GM23338 (cell line): Measurements from ENCODE around the gene RHCG. TPM values are rescaled to one million over a fixed set of nuclear protein-coding genes. Genes with fewer than 3 reads are reported as not detected.

ENCODE experiments used
- ATAC-seq: fragments of 200-7000 bp; cut with Tn5 transposase; 3 replicates; pipeline ENCODE4 v1.9.1; 2020
- DNase-seq: peaks from one replicate; pipeline ENCODE4 v3.0.0-alpha.2; 2015; ENCODE audit warnings: low spot score
- H2AFZ ChIP-seq: fragments of 200-600 bp; sonication (generic); 2 replicates; pipeline ENCODE4 v1.8.0; 2016; ENCODE audit warnings: antibody characterized with exemption, mild to moderate bottlenecking, moderate library complexity
- H3F3A ChIP-seq: fragments of 200-600 bp; sonication (generic); replicated peaks from 2 replicates; pipeline ENCODE4 v1.8.0; 2017; ENCODE audit warnings: antibody characterized with exemption, mixed run types, low read depth
- H3K27ac ChIP-seq: fragments of 200-600 bp; sonication (generic); 2 replicates; pipeline ENCODE4 v1.6.1; 2016; ENCODE audit warnings: low read depth
- H3K27me3 ChIP-seq: fragments of 200-600 bp; sonication (generic); 2 replicates; pipeline ENCODE4 v1.8.0; 2016; ENCODE audit warnings: mild to moderate bottlenecking, mixed run types, moderate library complexity; ENCODE audit not compliant: insufficient read depth
- H3K36me3 ChIP-seq: fragments of 200-600 bp; sonication (generic); 2 replicates; pipeline ENCODE4 v1.8.0; 2016; ENCODE audit warnings: mild to moderate bottlenecking; ENCODE audit not compliant: insufficient read depth
- H3K4me1 ChIP-seq: fragments of 200-600 bp; sonication (generic); 2 replicates; pipeline ENCODE4 v1.8.0; 2016; ENCODE audit warnings: mild to moderate bottlenecking, moderate library complexity; ENCODE audit not compliant: insufficient read depth
- H3K4me2 ChIP-seq: fragments of 200-600 bp; sonication (generic); 2 replicates; pipeline ENCODE4 v1.7.1; 2017; ENCODE audit warnings: mixed run types
- H3K4me3 ChIP-seq: fragments of 200-600 bp; sonication (generic); 2 replicates; pipeline ENCODE4 v1.6.1; 2016; ENCODE audit warnings: mixed run types
- H3K79me2 ChIP-seq: fragments of 200-600 bp; sonication (generic); replicated peaks from 2 replicates; pipeline ENCODE4 v1.8.0; 2017; ENCODE audit warnings: mild to moderate bottlenecking; ENCODE audit not compliant: insufficient read depth
- H3K9me2 ChIP-seq: fragments of 200-600 bp; sonication (generic); 2 replicates; pipeline ENCODE4 v1.8.0; 2017; ENCODE audit not compliant: insufficient read depth
- H4K20me1 ChIP-seq: fragments of 200-600 bp; sonication (generic); replicated peaks from 2 replicates; pipeline ENCODE4 v1.8.0; 2017; ENCODE audit warnings: mild to moderate bottlenecking; ENCODE audit not compliant: insufficient read depth
- H3K27ac Mint-ChIP-seq: 2 replicates; pipeline ENCODE4 v1.8.0; 2020; ENCODE audit warnings: inconsistent platforms, mild to moderate bottlenecking, moderate library complexity, mixed read lengths
- H3K27me3 Mint-ChIP-seq: 3 replicates; pipeline ENCODE4 v1.8.0; 2022; ENCODE audit warnings: low read depth, mild to moderate bottlenecking, moderate library complexity, mixed read lengths, inconsistent platforms; ENCODE audit not compliant: insufficient read depth, poor library complexity
- H3K36me3 Mint-ChIP-seq: 3 replicates; pipeline ENCODE4 v1.8.0; 2021; ENCODE audit warnings: low read depth, mild to moderate bottlenecking, inconsistent platforms, moderate library complexity, mixed read lengths
- H3K4me1 Mint-ChIP-seq: 3 replicates; pipeline ENCODE4 v1.8.0; 2020; ENCODE audit warnings: mild to moderate bottlenecking, inconsistent platforms, mixed read lengths
- H3K4me3 Mint-ChIP-seq: 3 replicates; pipeline ENCODE4 v1.8.0; 2021; ENCODE audit warnings: moderate library complexity, mild to moderate bottlenecking, inconsistent platforms, mixed read lengths
- H3K9me3 Mint-ChIP-seq: 3 replicates; pipeline ENCODE4 v1.8.0; 2020; ENCODE audit warnings: moderate library complexity, mild to moderate bottlenecking, inconsistent platforms, mixed read lengths
- CREB1 ChIP-seq: fragments of 250-450 bp; sonication (Bioruptor Pico); IDR thresholded peaks from 2 replicates; pipeline ENCODE4 v1.5.0; 2020; ENCODE audit warnings: low read depth, mild to moderate bottlenecking, moderate library complexity
- EZH2 ChIP-seq: fragments of 200-600 bp; sonication (generic); IDR thresholded peaks from one replicate; pipeline ENCODE4 v1.8.0; 2017; ENCODE audit warnings: antibody characterized with exemption, mild to moderate bottlenecking, low read depth; ENCODE audit not compliant: unreplicated experiment
- EZH2phosphoT487 ChIP-seq: fragments of 200-600 bp; sonication (generic); IDR thresholded peaks from one replicate; pipeline ENCODE4 v1.8.1; 2018; ENCODE audit warnings: antibody characterized with exemption; ENCODE audit not compliant: unreplicated experiment
- JUNB ChIP-seq: IDR thresholded peaks from one replicate; pipeline ENCODE4 v1.6.1; 2016; ENCODE audit warnings: antibody characterized with exemption; ENCODE audit not compliant: unreplicated experiment
- NANOG ChIP-seq: IDR thresholded peaks from 2 replicates; pipeline ENCODE4 v1.6.1; 2016; ENCODE audit warnings: antibody characterized with exemption, borderline replicate concordance
- POLR2AphosphoS5 ChIP-seq: IDR thresholded peaks from 2 replicates; pipeline ENCODE4 v1.6.1; 2016; ENCODE audit warnings: antibody characterized with exemption, low read depth
- STAT1 ChIP-seq: IDR thresholded peaks from one replicate; pipeline ENCODE4 v1.6.1; 2016; ENCODE audit warnings: antibody characterized with exemption; ENCODE audit not compliant: unreplicated experiment
- ZNF114 ChIP-seq: fragments of 250-450 bp; sonication (Bioruptor Pico); IDR thresholded peaks from 2 replicates; pipeline ENCODE4 v1.5.0; 2020; ENCODE audit warnings: mild to moderate bottlenecking, moderate library complexity
- ZNF331 ChIP-seq: fragments of 250-450 bp; sonication (Bioruptor Pico); IDR thresholded peaks from 2 replicates; pipeline ENCODE4 v1.5.0; 2020; ENCODE audit warnings: low read depth, mild to moderate bottlenecking, moderate library complexity
- ZNF462 ChIP-seq: fragments of 250-450 bp; sonication (Bioruptor Pico); IDR thresholded peaks from 2 replicates; pipeline ENCODE4 v1.5.0; 2020; ENCODE audit warnings: mild to moderate bottlenecking, moderate library complexity
- polyA plus RNA-seq: library from polyadenylated mRNA; unstranded; fragments of >200 nt; fragmentation: Nextera tagmentation; extraction: Ambion mirVana; gene quantifications from 2 replicates; pipeline ENCODE4 v1.2.1, GENCODE V29; 2016
- total RNA-seq: library from RNA; depleted of rRNA; stranded (reverse); fragments of >200 nt; shearing (Covaris generic); gene quantifications from 2 replicates; pipeline ENCODE4 v1.2.3, GENCODE V29; 2014
- TF ChIP-seq, protein P1 (sequence below): IDR thresholded peaks from 2 replicates; pipeline ENCODE4 v1.6.1; 2016; ENCODE audit warnings: antibody characterized with exemption
- TF ChIP-seq, protein P2 (sequence below): IDR thresholded peaks from one replicate; pipeline ENCODE4 v1.6.1; 2018; ENCODE audit warnings: antibody characterized with exemption; ENCODE audit not compliant: unreplicated experiment
- TF ChIP-seq, protein P3 (sequence below), 2 experiments: fragments of 200-600 bp in 1 of 2; sonication (generic) in 1 of 2; conservative IDR thresholded peaks; 2 replicates each; pipeline versions ENCODE4 v1.5.1 to v1.6.1; 2016 to 2017; ENCODE audit warnings: antibody characterized with exemption in 2 of 2, low read depth in 2 of 2, mild to moderate bottlenecking in 2 of 2, moderate library complexity in 1 of 2

RHCG gene
- total and polyA plus RNA-seq, 2 experiments from 2014 or later = 0.21 to 0.63 TPM

DNA sequence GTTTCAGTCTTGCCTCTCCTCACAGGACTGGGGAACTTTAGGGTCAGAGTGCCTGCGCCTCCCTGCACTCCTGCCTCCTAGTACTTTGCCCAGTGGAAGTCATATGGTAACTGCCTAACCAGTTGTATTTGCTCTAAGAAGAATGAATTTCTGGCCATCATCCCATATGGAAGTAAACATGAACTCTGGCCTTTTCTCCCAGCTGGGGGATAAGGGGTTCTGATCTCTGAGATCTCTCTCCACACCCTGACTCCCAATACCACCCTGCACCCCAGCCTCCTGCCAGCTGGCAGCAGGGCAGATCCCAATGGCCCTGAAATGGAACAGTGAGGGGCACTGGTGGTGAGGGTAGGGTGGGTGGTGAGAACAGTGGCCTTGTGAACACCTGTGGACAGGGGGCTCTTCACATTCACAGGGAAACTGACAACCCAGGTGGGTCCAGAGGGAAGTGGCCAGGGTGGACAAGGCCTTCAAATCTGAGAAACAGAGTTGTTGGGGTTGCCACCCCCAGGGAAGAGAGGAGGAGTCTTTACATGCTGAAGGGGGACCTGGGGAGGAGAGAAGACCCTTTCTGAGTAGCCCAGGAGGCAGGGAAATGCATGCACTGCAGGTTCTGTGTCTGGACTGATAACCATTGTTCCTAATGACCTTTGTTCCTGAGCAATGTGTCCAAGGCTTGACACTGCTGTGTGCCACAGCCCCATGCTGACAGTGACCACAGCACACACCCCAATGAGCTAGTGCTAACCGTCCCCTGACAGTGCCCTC lies 36.9 kb downstream of the RHCG start:
- ATAC-seq = no peak
- Histone ChIP-seq H3K4me3 (no peak overlapping the region), H3K9me2 (peaks cover 9% of the 10 kb centered on the region; the same call in 1 of the 2 replicates), H3F3A (no peaks in the 10 kb centered on the region), H3K27ac (no peak overlapping the region), H3K36me3 (no peaks in the 10 kb centered on the region), H2AFZ (no peak overlapping the region), H3K4me1 (peaks cover 3% of the 10 kb centered on the region; the same call in 1 of the 2 replicates), H4K20me1 (no peaks in the 10 kb centered on the region), H3K4me2 (no peak overlapping the region), H3K27me3 (peaks cover 23% of the 10 kb centered on the region; the same call in 1 of the 2 replicates), H3K79me2 (no peaks in the 10 kb centered on the region)
- no peak overlapping the region for H3K27ac Mint-ChIP-seq
- H3K27me3 Mint-ChIP-seq = peaks cover 27% of the 10 kb centered on the region
- peaks cover 17% of the 10 kb centered on the region; the same call in 2 of the 3 replicates for H3K4me1 Mint-ChIP-seq
- no peak for DNase-seq
- TF ChIP-seq EZH2 (no peak), ZNF331 (CRISPR knock-in tag) (no peak), POLR2AphosphoS5 (no peak), ZNF114 (CRISPR knock-in tag) (no peak), NANOG (no peak), EZH2phosphoT487 (no peak), CREB1 (no peak), STAT1 (no peak), ZNF462 (CRISPR knock-in tag) (no peak), JUNB (no peak)
- TF ChIP-seq, protein P1, sequence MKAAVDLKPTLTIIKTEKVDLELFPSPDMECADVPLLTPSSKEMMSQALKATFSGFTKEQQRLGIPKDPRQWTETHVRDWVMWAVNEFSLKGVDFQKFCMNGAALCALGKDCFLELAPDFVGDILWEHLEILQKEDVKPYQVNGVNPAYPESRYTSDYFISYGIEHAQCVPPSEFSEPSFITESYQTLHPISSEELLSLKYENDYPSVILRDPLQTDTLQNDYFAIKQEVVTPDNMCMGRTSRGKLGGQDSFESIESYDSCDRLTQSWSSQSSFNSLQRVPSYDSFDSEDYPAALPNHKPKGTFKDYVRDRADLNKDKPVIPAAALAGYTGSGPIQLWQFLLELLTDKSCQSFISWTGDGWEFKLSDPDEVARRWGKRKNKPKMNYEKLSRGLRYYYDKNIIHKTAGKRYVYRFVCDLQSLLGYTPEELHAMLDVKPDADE = no peak
- TF ChIP-seq, protein P2, sequence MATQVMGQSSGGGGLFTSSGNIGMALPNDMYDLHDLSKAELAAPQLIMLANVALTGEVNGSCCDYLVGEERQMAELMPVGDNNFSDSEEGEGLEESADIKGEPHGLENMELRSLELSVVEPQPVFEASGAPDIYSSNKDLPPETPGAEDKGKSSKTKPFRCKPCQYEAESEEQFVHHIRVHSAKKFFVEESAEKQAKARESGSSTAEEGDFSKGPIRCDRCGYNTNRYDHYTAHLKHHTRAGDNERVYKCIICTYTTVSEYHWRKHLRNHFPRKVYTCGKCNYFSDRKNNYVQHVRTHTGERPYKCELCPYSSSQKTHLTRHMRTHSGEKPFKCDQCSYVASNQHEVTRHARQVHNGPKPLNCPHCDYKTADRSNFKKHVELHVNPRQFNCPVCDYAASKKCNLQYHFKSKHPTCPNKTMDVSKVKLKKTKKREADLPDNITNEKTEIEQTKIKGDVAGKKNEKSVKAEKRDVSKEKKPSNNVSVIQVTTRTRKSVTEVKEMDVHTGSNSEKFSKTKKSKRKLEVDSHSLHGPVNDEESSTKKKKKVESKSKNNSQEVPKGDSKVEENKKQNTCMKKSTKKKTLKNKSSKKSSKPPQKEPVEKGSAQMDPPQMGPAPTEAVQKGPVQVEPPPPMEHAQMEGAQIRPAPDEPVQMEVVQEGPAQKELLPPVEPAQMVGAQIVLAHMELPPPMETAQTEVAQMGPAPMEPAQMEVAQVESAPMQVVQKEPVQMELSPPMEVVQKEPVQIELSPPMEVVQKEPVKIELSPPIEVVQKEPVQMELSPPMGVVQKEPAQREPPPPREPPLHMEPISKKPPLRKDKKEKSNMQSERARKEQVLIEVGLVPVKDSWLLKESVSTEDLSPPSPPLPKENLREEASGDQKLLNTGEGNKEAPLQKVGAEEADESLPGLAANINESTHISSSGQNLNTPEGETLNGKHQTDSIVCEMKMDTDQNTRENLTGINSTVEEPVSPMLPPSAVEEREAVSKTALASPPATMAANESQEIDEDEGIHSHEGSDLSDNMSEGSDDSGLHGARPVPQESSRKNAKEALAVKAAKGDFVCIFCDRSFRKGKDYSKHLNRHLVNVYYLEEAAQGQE = no peak
- TF ChIP-seq, protein P3, sequence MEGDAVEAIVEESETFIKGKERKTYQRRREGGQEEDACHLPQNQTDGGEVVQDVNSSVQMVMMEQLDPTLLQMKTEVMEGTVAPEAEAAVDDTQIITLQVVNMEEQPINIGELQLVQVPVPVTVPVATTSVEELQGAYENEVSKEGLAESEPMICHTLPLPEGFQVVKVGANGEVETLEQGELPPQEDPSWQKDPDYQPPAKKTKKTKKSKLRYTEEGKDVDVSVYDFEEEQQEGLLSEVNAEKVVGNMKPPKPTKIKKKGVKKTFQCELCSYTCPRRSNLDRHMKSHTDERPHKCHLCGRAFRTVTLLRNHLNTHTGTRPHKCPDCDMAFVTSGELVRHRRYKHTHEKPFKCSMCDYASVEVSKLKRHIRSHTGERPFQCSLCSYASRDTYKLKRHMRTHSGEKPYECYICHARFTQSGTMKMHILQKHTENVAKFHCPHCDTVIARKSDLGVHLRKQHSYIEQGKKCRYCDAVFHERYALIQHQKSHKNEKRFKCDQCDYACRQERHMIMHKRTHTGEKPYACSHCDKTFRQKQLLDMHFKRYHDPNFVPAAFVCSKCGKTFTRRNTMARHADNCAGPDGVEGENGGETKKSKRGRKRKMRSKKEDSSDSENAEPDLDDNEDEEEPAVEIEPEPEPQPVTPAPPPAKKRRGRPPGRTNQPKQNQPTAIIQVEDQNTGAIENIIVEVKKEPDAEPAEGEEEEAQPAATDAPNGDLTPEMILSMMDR (conservative IDR thresholded peaks at IDR 0.05; ENCODE audit: low read depth in 2 of 2) = no peak
- H3K36me3 Mint-ChIP-seq = no peaks in the 10 kb centered on the region
- H3K9me3 Mint-ChIP-seq = peaks cover 4% of the 10 kb centered on the region; the same call in 1 of the 3 replicates
- no peak overlapping the region for H3K4me3 Mint-ChIP-seq
